Measurements from ENCODE around the gene MATN4. TPM values are rescaled to one million over a fixed set of nuclear protein-coding genes. Genes with fewer than 3 reads are reported as not detected.

MATN4 gene
- total RNA-seq, 4 donors from 2014 or later: not detected

DNA sequence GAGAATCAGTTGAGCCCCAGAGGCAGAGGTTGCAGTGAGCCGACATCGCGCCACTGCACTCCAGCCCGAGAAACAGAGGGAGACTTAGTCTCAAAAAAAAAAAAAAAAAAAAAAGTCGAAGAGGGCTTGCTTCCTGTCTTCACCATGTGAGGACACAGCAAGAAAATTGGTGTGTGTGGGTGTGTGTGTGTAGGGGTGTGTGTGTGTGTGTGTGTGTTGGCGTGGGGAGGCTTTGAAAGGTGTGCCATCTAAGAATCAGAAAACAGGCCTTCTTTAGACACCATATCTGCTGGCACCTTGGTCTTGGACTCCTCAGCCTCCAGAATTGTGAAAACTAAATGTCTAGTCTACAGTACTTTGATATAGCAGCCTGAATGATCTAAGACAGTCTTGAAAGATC lies 8.3 kb downstream of the MATN4 start:
- Histone ChIP-seq H3K4me1 (no peaks in the 10 kb centered on the region), H3K4me3 (no peak overlapping the region), H3K27ac (no peak overlapping the region), H3K27me3 (peaks cover 21% of the 10 kb centered on the region), H3K9me3 (no peaks in the 10 kb centered on the region), H3K36me3 (no peaks in the 10 kb centered on the region)
- no peak for DNase-seq
- WGBS, 2 donors (ENCODE audit: low coverage in 1 of 2): 84% methylated on average over 6 of the region's 6 CpGs; no CpG with 5 or more reads in 1 of the 2 donors
- no peak for TF ChIP-seq POLR2AphosphoS5 (IDR thresholded peaks at IDR 0.05)
- TF ChIP-seq, protein P1, sequence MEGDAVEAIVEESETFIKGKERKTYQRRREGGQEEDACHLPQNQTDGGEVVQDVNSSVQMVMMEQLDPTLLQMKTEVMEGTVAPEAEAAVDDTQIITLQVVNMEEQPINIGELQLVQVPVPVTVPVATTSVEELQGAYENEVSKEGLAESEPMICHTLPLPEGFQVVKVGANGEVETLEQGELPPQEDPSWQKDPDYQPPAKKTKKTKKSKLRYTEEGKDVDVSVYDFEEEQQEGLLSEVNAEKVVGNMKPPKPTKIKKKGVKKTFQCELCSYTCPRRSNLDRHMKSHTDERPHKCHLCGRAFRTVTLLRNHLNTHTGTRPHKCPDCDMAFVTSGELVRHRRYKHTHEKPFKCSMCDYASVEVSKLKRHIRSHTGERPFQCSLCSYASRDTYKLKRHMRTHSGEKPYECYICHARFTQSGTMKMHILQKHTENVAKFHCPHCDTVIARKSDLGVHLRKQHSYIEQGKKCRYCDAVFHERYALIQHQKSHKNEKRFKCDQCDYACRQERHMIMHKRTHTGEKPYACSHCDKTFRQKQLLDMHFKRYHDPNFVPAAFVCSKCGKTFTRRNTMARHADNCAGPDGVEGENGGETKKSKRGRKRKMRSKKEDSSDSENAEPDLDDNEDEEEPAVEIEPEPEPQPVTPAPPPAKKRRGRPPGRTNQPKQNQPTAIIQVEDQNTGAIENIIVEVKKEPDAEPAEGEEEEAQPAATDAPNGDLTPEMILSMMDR (IDR thresholded peaks at IDR 0.05): no peak
- intact Hi-C loops (cut with DNase I; ENCODE audit: low total_unique reads): loop anchor here (10.0 kb wide), 1 partner anchor 245 kb away; no protein-coding TSS in a partner anchor
- in situ Hi-C loops (cut with MboI; ENCODE audit: low pct_ligation_motif_present in 1 of 4, low pct_unique_long_range_greater_than_20kb in 1 of 4, low sequenced_read_pairs in 3 of 4): loop anchor here in 2 of 4 donors (25.0 kb wide), 5 partner anchors 138 to 463 kb away; partner anchors contain the start of genes KCNS1 (in 1 of the 2), WFDC12 (in 1 of the 2) and WFDC5 (in 1 of the 2)

DNA sequence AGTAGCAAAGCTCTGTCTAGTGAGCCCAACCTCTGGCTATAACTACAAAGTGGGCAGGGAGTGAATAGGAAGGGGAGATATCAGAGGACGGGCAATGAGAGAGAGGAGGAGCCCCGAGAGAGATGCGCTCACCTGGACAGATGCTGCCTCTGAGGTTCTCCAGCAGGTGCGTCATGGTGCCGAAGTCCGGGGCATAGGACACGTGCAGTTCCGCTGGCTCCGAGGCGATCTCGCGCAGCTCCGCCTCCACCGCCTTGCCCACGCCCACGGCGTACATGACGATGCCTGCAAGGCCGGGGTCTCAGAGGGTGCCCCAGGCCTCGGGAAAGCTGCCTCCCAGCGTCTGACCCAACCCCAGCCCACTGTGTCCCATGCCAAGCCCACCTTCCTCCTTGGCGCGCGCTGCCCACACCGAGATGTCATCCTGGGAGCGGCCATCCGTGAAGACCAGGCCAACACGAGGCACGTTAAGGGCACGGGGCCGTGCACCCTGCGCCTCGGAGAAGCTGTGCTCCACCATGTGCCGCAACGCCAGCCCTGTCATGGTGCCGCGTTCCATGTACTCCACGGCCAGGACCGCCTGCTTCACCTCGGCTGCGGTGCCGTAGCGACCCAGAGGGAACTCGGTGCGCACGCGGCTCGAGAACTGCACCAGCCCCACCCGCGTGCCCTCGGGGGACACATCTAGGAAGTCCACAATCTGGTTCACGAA lies 10.2 kb downstream of the MATN4 start:
- in situ Hi-C loops (cut with MboI; ENCODE audit: low pct_ligation_motif_present in 1 of 4, low pct_unique_long_range_greater_than_20kb in 1 of 4, low sequenced_read_pairs in 3 of 4): loop anchor here in 2 of 4 donors (25.0 kb wide), 3 partner anchors 186 to 286 kb away; partner anchors contain the start of genes KCNS1 (in 1 of the 2), WFDC12 (in 1 of the 2) and WFDC5 (in 1 of the 2)

DNA sequence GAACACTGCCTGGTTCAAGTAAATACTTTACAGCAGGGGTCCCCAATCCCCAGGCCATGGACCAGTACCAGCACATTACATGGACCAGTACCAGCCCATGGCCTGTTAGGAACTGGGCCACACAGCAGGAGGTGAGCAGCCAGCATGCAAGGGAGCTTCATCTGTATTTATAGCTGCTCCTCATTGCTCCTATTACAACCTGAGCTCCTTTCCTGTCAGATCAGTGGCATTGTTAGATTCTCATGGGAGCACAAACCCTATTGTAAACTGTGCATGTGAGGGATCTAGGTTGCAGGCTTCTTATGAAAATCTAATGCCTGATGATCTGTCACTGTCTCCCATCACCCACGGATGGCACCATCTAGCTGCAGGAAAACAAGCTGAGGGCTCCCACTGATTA lies 13.4 kb downstream of the MATN4 start:
- TF ChIP-seq, protein P1 (IDR thresholded peaks at IDR 0.05): no peak
- TF ChIP-seq POLR2A (IDR thresholded peaks at IDR 0.05): no peak
- TF ChIP-seq EP300 (IDR thresholded peaks at IDR 0.05; ENCODE audit: low read depth): no peak
- no peak for TF ChIP-seq POLR2AphosphoS5 (IDR thresholded peaks at IDR 0.05)
- no peak overlapping the region for H3K27ac ChIP-seq
- DNase-seq: no peak
- intact Hi-C loops (cut with DNase I; ENCODE audit: low total_unique reads) (loop anchor here (10.0 kb wide), 1 partner anchor 240 kb away; no protein-coding TSS in a partner anchor), in situ Hi-C loops (cut with MboI; ENCODE audit: low pct_ligation_motif_present in 1 of 4, low pct_unique_long_range_greater_than_20kb in 1 of 4, low sequenced_read_pairs in 3 of 4) (loop anchor here in 2 of 4 donors (25.0 kb wide), 3 partner anchors 182 to 282 kb away; partner anchors contain the start of genes KCNS1 (in 1 of the 2), WFDC12 (in 1 of the 2) and WFDC5 (in 1 of the 2))
- H3K4me3 ChIP-seq: no peak overlapping the region
- WGBS, 2 donors (ENCODE audit: low coverage in 1 of 2): 80 to 91% methylated on average over 1 of the region's 1 CpG
- no peaks in the 10 kb centered on the region for H3K36me3 ChIP-seq
- H3K27me3 ChIP-seq: peaks cover 21% of the 10 kb centered on the region
- peaks cover 0 to 18% (median 10%) of the 10 kb centered on the region in 4 donors for H3K4me1 ChIP-seq
- H3K9me3 ChIP-seq: no peaks in the 10 kb centered on the region

More for the DNA sequence above, 10.2 kb downstream of the MATN4 start:
- Histone ChIP-seq H3K27me3 (peaks cover 19% of the 10 kb centered on the region), H3K27ac (no peak overlapping the region), H3K9me3 (no peaks in the 10 kb centered on the region), H3K4me3 (no peak overlapping the region), H3K4me1 (peaks cover 0 to 11% (median 8%) of the 10 kb centered on the region in 4 donors), H3K36me3 (no peaks in the 10 kb centered on the region)
- no peak for DNase-seq
- TF ChIP-seq, protein P1 (IDR thresholded peaks at IDR 0.05): no peak
- no peak for TF ChIP-seq EP300 (IDR thresholded peaks at IDR 0.05; ENCODE audit: low read depth)
- TF ChIP-seq POLR2AphosphoS5 (IDR thresholded peaks at IDR 0.05): no peak
- no peak for TF ChIP-seq POLR2A (IDR thresholded peaks at IDR 0.05)
- 85 to 94% methylated on average over 3 to 19 of the region's 52 CpGs for WGBS, 2 donors (ENCODE audit: low coverage in 1 of 2)
- intact Hi-C loops (cut with DNase I; ENCODE audit: low total_unique reads): loop anchor here (10.0 kb wide), 1 partner anchor 243 kb away; no protein-coding TSS in a partner anchor

DNA sequence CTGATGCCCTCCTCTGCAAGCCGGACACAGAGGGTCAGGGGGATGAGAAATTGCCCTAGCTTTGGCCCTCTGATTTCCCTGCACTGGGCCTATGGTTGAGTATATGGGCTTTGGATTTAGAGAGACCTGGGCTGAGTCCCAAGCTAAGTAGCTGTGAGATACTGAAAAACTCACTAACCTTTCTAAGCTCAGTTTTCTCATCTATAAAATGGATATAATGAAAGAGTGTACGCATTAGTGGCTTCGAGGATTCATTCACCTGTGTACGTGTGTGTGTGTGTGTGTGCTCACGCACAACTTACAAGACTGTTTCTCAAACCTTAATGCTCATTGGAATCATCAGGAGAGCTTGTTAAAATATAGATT lies 14.1 kb downstream of the MATN4 start:
- H3K4me3 ChIP-seq: peak overlapping the region in 2 of 4 donors; percentile 56 to 60

More for the DNA sequence above, 14.1 kb downstream of the MATN4 start:
- in situ Hi-C loops (cut with MboI; ENCODE audit: low pct_ligation_motif_present in 1 of 4, low pct_unique_long_range_greater_than_20kb in 1 of 4, low sequenced_read_pairs in 3 of 4) (loop anchor here in 2 of 4 donors (25.0 kb wide), 3 partner anchors 182 to 282 kb away; partner anchors contain the start of genes KCNS1 (in 1 of the 2), WFDC12 (in 1 of the 2) and WFDC5 (in 1 of the 2)), intact Hi-C loops (cut with DNase I; ENCODE audit: low total_unique reads) (loop anchor here (10.0 kb wide), 1 partner anchor 239 kb away; no protein-coding TSS in a partner anchor)
- Histone ChIP-seq H3K27me3 (peaks cover 21% of the 10 kb centered on the region), H3K27ac (no peak overlapping the region), H3K36me3 (no peaks in the 10 kb centered on the region), H3K9me3 (no peaks in the 10 kb centered on the region), H3K4me1 (peaks cover 0 to 18% (median 10%) of the 10 kb centered on the region in 4 donors)
- no peak for TF ChIP-seq EP300 (IDR thresholded peaks at IDR 0.05; ENCODE audit: low read depth)
- TF ChIP-seq POLR2AphosphoS5 (IDR thresholded peaks at IDR 0.05): no peak
- TF ChIP-seq POLR2A (IDR thresholded peaks at IDR 0.05): no peak
- TF ChIP-seq, protein P1 (IDR thresholded peaks at IDR 0.05): peak in 1 of 5 experiments; percentile 24
- no peak for DNase-seq
- WGBS, 2 donors (ENCODE audit: low coverage in 1 of 2): 55 to 67% methylated on average over 4 to 5 of the region's 5 CpGs

Data from transverse colon (tissue), 4 donors.